Loucy (cell line): ENCODE measurements around the gene RANBP17.

Experiments
- EZH2phosphoT487 ChIP-seq: fragments of 200-600 bp; IDR thresholded peaks from 2 replicates; pipeline ENCODE4 v1.6.1; 2018; ENCODE audit warnings: antibody characterized with exemption, mild to moderate bottlenecking, moderate library complexity, borderline replicate concordance
- TF ChIP-seq, protein P1 (sequence below): fragments of 200-600 bp; sonication (generic); conservative IDR thresholded peaks from 2 replicates; pipeline ENCODE4 v1.5.1; 2014; ENCODE audit warnings: mild to moderate bottlenecking, antibody characterized with exemption, low read length

DNA sequence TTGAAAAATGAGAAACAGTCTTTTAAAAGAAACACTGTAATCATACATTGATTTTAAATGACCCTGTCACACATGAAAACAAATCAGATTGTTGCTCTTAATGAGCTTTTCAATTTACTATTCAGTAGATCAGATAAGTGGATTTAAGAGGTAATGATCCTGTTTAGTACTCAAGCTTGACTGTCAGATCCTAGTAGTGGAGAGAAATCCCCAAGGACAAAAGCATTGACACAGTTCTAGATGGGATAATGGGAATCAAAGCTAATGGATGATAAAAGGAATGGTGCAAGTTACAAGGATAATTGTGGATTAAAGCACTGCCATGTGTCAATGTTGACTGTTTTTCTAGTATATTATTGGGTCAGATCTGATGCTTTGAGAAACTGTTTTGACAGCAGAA is 304.9 kb downstream of the RANBP17 start:
- TF ChIP-seq, protein P1, sequence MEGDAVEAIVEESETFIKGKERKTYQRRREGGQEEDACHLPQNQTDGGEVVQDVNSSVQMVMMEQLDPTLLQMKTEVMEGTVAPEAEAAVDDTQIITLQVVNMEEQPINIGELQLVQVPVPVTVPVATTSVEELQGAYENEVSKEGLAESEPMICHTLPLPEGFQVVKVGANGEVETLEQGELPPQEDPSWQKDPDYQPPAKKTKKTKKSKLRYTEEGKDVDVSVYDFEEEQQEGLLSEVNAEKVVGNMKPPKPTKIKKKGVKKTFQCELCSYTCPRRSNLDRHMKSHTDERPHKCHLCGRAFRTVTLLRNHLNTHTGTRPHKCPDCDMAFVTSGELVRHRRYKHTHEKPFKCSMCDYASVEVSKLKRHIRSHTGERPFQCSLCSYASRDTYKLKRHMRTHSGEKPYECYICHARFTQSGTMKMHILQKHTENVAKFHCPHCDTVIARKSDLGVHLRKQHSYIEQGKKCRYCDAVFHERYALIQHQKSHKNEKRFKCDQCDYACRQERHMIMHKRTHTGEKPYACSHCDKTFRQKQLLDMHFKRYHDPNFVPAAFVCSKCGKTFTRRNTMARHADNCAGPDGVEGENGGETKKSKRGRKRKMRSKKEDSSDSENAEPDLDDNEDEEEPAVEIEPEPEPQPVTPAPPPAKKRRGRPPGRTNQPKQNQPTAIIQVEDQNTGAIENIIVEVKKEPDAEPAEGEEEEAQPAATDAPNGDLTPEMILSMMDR: no peak
- TF ChIP-seq EZH2phosphoT487: no peak
